ENCODE results near the gene ZFHX3. TPM values are rescaled to one million over a fixed set of nuclear protein-coding genes. Genes with fewer than 3 reads are reported as not detected.
"Not testable (repeated sequence)": the region's sequence is repeated elsewhere in the genome, so short reads cannot be mapped to it uniquely, and the experiment has no call there.

Gene ZFHX3
- total RNA-seq, 1 donor: 2.6 TPM

DNA sequence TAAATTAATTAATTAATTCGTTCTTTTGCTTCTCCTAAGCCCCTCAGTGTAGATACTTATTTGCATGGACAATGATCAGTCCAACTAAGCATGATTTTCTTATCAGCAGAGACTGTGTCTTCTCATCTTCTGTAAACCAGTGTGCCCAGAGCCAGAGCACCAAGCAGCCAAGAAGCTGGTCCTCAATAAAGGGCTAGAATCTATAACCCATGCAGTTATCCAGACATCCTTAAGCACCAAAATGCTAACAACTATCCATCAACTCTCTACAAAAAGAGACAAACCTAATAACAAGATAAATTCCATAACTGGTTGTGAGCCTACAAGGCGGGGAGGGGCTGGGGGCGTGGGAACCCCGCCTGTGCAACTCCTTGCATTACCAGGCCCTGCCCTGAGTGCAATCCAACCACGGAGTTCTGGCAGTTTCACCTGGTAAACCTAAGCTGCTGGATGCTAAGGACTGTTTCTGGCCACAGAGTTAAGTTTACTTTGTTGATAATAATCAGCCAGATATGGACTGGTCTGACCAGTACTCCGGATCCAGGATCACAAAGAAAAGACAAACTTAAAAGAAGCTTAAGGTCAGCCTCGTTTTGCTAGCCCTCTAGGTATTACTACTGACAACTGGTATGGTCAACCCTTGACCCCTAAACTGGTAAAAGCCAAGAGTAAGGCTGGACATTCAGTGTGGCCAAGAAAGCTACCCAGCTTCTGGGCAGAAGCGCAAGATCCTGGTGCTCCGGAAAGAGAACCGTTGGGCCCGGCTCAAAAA, 51.5 kb downstream of the ZFHX3 start:
- no peaks in the 10 kb centered on the region for H3K27me3 ChIP-seq (ENCODE audit: insufficient read depth, low read length)
- H3K9me3 ChIP-seq (ENCODE audit: low read depth, low read length): no peaks in the 10 kb centered on the region
- H3K4me1 ChIP-seq (ENCODE audit: insufficient read depth, low read length): peaks cover 44% of the 10 kb centered on the region
- H3K4me3 ChIP-seq (ENCODE audit: low read length): no peak overlapping the region

DNA sequence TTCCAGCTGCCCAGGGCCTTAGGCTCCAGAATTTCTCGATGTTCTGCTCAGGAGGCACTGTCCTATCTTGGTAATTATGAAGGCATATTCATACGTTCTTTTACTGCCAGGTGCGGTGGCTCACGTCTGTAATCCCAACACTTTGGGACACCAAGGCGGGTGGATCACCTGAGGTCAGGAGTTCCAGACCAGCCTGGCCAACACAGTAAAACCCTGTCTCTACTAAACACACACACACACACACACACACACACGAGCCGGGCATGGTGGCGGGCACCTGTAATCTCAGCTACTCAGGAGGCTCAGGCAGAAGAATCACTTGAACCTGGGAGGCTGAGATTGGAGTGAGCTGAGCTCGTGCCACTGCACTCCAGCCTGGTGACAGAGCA, 52.1 kb downstream of the ZFHX3 start:
- H3K4me3 ChIP-seq (ENCODE audit: low read length); H3K9me3 ChIP-seq (ENCODE audit: low read depth, low read length); H3K27me3 ChIP-seq (ENCODE audit: insufficient read depth, low read length): not testable (repeated sequence)
- H3K4me1 ChIP-seq (ENCODE audit: insufficient read depth, low read length): peaks cover 44% of the 10 kb centered on the region

DNA sequence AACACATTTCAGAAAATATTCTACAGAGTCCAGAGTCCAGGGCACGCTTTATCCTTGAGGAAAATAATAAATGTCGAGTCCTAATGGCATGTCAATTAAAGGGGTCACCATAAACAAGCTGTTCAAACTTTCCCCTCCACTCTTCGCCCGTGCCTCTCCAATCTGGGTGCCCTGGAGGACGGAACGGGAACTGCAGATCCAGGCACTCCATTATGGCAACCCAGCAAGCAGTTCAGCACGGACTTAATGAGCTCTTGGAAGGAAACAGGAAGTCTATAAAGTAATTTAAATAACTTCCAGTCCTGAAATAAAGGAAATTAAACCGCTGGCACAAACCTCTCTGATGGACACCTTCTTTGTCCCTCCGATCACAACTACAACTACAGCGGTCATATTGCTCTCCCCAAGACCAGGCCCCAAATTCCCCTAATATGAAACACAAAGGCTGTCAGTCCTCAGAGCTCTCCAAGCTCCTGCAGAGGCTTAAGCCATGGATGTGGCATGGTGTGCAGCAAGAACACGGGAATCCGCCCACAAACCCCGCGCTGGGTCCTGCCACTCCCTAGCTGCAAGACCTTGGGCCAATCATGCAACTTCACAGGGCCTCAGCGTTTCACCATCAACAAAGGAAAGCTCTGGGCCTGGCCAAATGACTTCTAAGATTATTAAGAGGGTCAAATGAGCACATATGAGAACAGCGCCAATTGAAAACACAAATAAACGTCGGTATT, 52.6 kb downstream of the ZFHX3 start:
- no peaks in the 10 kb centered on the region for H3K27me3 ChIP-seq (ENCODE audit: insufficient read depth, low read length)
- H3K4me1 ChIP-seq (ENCODE audit: insufficient read depth, low read length): peaks cover 44% of the 10 kb centered on the region
- no peak overlapping the region for H3K4me3 ChIP-seq (ENCODE audit: low read length)
- H3K9me3 ChIP-seq (ENCODE audit: low read depth, low read length): no peaks in the 10 kb centered on the region

DNA sequence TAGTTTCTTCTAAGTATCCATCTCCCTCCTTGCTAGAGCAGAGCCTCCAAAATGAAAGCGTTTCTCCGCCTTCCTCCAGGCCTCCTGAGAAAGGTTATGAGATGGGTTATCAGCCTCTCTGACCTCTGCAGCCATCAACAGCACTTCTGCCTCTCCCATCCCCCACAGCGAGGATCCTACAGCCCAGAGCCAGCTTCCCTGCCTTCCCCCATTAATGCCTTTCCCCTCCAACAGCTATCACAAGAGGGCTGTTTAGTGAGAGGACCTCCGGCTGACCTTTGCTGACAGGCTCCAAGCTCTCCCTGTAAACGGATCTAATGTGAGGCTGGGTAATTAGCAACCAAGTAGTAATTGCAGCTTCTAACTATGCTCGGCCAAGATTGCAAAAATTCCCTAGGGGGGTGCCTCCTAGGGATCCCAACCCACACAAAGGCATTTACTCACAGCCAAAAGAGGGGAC, 55.8 kb downstream of the ZFHX3 start:
- H3K27me3 ChIP-seq (ENCODE audit: insufficient read depth, low read length): no peaks in the 10 kb centered on the region
- H3K4me1 ChIP-seq (ENCODE audit: insufficient read depth, low read length): peaks cover 39% of the 10 kb centered on the region
- H3K9me3 ChIP-seq (ENCODE audit: low read depth, low read length): no peaks in the 10 kb centered on the region

DNA sequence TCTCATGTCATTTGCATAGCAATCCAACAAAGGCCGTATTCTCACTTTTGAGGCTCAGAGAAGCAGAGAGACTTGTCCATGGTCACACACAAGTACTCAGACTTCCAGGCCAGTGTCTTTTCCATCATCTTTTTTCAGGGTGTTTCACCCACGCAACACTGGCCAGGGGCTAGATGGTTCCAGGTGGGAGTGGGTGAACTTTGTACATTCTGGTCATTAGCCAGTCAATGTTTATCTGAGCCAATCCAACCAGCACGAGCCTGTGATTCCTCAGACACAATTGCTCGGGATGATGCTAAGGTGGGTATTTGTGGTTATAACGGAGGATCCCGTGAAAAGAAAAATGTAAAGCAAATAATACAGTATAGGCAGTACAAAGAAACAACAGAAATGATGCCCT, 56.3 kb downstream of the ZFHX3 start:
- Histone ChIP-seq H3K4me1 (ENCODE audit: insufficient read depth, low read length) (peaks cover 34% of the 10 kb centered on the region), H3K27me3 (ENCODE audit: insufficient read depth, low read length) (no peaks in the 10 kb centered on the region), H3K9me3 (ENCODE audit: low read depth, low read length) (no peaks in the 10 kb centered on the region), H3K4me3 (ENCODE audit: low read length) (no peak overlapping the region)

More for the DNA sequence above, 55.8 kb downstream of the ZFHX3 start:
- H3K4me3 ChIP-seq (ENCODE audit: low read length): no peak overlapping the region

DNA sequence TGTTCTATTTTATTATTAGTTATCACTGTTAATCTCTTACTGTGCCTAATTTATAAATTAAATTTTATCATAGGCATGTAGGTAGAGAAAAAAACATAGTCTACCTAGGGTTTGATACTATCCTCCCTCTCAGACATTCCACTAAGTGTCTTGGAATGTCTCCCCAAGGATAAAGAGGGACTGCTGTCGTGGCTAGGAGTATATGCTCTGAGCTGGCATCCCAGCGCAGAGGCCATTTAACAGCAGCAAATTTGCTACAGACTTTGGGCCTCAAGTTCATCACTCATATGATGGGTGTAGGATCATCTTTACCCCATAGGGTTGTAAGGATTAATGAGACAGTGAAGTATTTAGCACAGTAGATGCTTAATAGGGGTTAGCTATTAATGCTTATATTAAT, 56.7 kb downstream of the ZFHX3 start:
- Histone ChIP-seq H3K4me1 (ENCODE audit: insufficient read depth, low read length) (peaks cover 30% of the 10 kb centered on the region), H3K9me3 (ENCODE audit: low read depth, low read length) (no peaks in the 10 kb centered on the region), H3K4me3 (ENCODE audit: low read length) (no peak overlapping the region), H3K27me3 (ENCODE audit: insufficient read depth, low read length) (no peaks in the 10 kb centered on the region)

DNA sequence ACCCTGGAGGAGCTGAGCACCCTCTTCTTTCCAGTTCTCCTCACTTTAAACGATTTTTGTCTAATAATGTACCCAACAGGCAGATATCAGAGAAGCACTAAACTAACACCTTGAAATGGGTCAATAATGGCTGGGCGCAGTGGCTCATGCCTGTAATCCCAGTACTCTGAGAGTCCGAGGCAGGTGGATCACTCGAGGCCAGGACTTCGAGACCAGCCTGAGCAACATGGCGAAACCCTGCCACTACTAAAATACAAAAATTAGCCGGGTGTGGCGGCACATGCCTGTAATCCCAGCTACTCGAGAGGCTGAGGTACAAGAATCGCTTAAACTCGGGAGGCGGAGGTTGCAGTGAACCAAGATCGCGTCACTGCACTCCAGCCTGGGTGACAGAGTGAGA, 57.4 kb downstream of the ZFHX3 start:
- peaks cover 23% of the 10 kb centered on the region for H3K4me1 ChIP-seq (ENCODE audit: insufficient read depth, low read length)
- no peaks in the 10 kb centered on the region for H3K27me3 ChIP-seq (ENCODE audit: insufficient read depth, low read length)
- no peaks in the 10 kb centered on the region for H3K9me3 ChIP-seq (ENCODE audit: low read depth, low read length)
- no peak overlapping the region for H3K4me3 ChIP-seq (ENCODE audit: low read length)

DNA sequence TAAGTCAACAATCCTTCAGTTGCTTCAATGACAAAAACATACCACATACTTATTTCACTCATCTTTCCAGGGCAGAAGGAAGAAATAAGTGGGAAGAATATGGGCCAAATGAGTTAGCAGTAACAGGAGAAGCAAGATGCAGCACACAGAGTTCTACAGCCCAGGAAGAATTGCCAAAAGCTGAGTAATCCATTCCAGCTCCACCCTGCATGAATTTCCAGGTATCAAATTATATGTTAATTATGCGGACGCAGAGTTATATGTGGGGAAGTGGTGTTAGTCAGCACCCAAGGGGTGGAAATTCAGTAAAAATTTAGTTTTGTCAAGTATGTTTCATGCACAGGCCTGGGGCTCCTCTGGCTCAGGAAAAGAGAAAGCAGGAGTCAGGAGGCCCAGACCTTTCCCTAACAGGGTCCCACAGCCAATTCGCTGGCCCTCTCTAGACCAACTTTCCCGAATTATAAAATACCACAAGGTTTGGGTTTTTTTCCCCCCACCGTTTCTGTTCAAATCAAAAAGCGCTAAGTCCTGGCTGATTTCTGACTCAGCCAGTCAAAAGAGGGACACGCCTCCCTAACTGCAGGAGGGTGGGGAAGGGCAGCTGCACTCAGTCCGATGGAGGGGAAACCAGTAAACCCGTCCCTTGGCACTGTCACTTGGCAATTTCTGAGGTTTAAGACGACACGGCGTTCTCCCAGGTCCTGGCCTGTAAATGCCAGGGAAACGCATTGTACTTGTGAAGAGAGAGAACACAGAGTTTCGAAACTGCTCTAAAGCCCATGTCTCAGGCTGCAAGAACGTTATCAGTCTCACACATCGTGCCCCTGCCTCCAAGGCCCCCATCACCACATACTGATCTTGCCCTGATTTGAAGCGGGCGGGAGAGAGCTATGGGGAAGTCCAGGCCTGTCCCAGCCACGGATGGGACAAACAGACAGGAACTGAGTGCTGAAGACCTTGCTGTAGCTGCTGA, 58.1 kb downstream of the ZFHX3 start:
- H3K4me3 ChIP-seq (ENCODE audit: low read length): no peak overlapping the region
- H3K4me1 ChIP-seq (ENCODE audit: insufficient read depth, low read length): peaks cover 17% of the 10 kb centered on the region
- H3K9me3 ChIP-seq (ENCODE audit: low read depth, low read length): no peaks in the 10 kb centered on the region
- no peaks in the 10 kb centered on the region for H3K27me3 ChIP-seq (ENCODE audit: insufficient read depth, low read length)

DNA sequence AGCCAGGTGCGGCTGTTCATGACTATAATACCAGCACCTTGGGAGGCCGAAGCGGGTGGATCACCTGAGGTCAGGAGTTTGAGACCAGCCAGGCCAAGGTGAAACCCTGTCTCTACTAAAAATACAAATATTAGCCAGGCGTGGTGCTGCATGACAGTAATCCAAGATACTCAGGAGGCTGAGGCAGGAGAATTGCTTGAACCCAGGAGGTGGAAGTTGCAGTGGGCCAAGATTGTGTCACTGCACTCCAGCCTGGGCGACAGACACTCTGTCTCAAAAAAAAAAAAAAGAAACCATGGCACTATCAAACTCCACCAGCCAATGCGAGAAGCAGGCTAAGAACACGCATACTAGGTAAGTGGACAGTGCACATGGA, 58.7 kb downstream of the ZFHX3 start:
- not testable (repeated sequence) for H3K9me3 ChIP-seq (ENCODE audit: low read depth, low read length); H3K4me3 ChIP-seq (ENCODE audit: low read length); H3K27me3 ChIP-seq (ENCODE audit: insufficient read depth, low read length)
- peaks cover 17% of the 10 kb centered on the region for H3K4me1 ChIP-seq (ENCODE audit: insufficient read depth, low read length)

DNA sequence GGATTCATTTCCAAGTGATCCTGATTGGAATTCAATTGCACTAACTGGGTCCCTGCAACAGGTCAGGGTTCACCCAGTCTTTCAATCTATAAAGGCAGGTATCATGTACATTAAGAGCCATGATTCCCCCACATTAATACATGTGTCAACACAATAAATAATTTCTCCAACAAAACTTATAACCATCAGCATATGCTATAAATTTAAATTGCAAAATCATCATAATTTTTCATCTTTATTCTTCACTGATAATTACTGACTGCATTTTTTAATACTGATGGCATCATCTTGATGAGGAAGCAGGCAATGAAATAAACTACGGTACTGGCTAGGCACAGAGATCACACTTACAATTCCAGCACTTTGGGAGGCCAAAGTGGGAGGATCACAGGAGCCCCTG, 59.4 kb downstream of the ZFHX3 start:
- Histone ChIP-seq H3K27me3 (ENCODE audit: insufficient read depth, low read length) (no peaks in the 10 kb centered on the region), H3K4me3 (ENCODE audit: low read length) (no peak overlapping the region), H3K9me3 (ENCODE audit: low read depth, low read length) (no peaks in the 10 kb centered on the region), H3K4me1 (ENCODE audit: insufficient read depth, low read length) (peaks cover 17% of the 10 kb centered on the region)

DNA sequence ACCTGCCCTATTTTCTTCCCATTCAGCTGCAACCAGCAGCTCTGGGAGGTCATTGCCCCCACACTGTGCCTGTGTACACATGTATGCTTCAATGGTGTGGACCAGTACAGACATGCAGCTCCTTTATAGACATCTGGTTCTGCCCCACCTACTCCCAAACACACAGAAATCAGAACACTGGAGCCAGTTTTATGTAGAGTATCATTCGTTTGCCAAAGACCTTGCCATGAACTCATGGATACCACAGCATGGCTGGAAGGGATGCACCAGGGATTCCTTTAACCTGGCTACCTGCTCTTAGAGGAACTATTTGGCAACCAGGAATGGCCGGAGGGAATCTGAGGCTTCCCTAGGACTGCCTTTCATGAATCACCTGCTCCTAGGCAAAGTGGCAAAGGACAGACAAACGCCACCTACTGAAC, 60.4 kb downstream of the ZFHX3 start:
- no peak overlapping the region for H3K4me3 ChIP-seq (ENCODE audit: low read length)

DNA sequence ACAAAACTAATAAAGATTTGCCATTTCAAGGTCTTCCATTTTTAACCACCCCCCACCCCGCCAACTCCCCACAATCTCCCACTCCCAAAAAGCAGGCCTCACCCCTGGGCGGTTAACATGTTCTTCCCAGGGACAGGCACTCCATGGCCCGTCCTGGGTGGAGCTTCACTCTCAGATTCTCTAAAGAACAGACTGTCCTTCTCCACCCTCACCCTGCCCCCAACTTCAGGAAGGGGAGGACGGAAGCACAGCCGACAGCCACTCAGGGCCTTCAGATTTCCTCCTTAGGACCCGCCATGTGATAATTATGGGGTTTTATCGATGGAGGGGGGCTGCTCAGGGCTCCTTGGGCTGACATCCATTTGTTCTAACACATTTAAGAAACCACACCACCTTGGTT, 61.9 kb downstream of the ZFHX3 start:
- Histone ChIP-seq H3K9me3 (ENCODE audit: low read depth, low read length) (no peaks in the 10 kb centered on the region), H3K4me1 (ENCODE audit: insufficient read depth, low read length) (peaks cover 17% of the 10 kb centered on the region), H3K27me3 (ENCODE audit: insufficient read depth, low read length) (no peaks in the 10 kb centered on the region), H3K4me3 (ENCODE audit: low read length) (no peak overlapping the region)

More for the DNA sequence above, 60.4 kb downstream of the ZFHX3 start:
- peaks cover 17% of the 10 kb centered on the region for H3K4me1 ChIP-seq (ENCODE audit: insufficient read depth, low read length)
- H3K27me3 ChIP-seq (ENCODE audit: insufficient read depth, low read length): no peaks in the 10 kb centered on the region
- no peaks in the 10 kb centered on the region for H3K9me3 ChIP-seq (ENCODE audit: low read depth, low read length)

DNA sequence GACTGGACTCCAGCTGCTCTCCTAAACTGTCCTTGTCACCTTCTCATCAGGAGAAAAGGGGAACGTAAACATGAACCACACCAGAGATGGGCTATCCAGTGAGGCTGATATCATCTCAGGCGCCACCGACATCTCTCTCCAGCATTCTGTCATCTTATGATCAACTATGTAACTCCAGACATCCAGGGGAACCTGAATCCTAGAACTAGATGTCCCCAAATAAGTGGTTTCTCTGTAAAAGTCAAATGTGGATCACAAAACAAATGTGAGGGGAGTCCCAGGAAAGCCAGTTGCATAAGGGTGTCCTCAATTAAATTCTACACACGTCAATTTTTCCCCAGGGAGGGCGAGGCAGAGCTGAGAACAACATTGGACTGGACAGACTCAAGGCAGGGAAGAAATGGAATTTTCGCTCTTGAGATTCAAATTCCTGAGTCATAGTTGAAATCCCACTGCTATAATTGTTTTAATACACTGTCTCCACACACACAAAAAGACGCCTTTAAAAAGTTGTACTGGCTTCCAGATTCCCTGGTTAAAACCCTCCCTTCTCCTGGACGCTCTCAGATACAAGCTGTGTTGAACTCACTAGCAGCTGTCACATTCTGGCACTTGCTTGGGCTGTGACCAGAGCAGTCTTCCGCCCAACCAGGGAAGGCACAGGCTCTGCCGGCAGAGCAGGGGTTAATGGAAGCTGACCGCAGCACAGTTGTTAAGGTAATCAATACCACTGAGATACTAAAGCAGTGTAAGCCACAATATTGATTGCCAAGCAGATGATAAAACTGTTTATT, 62.6 kb downstream of the ZFHX3 start:
- no peak overlapping the region for H3K4me3 ChIP-seq (ENCODE audit: low read length)
- peaks cover 12% of the 10 kb centered on the region for H3K4me1 ChIP-seq (ENCODE audit: insufficient read depth, low read length)
- no peaks in the 10 kb centered on the region for H3K27me3 ChIP-seq (ENCODE audit: insufficient read depth, low read length)
- H3K9me3 ChIP-seq (ENCODE audit: low read depth, low read length): no peaks in the 10 kb centered on the region

DNA sequence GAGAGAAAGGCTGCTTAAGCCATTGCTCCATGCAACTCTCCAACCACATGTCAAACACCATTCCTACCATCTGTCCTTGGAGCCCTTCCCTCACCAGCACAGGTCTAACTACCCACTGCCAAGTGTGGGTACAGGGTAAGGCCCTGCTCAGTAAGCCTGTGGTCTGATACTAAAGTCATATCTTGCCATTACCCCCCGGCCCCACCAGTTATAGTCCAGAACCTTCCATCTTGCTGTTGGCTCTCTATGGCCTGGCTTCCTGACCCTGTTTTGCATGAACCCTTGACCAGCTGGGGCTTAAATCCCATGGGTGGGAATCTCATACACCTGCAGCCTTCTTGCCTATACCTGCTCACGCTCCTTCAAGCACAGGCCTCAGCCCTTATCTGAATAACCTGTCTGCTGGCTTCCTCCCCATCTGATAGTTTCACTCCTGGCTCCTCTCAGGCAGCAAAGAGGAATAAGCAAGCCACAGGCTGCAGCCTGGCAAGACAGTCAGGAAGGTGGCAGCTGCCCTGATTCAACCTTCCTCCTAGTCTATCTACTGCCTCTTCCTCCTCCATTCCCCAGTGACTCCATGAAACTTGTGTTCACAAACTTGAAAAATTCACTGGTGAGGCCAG, 64.1 kb downstream of the ZFHX3 start:
- peaks cover under 1% of the 10 kb centered on the region for H3K4me1 ChIP-seq (ENCODE audit: insufficient read depth, low read length)
- H3K4me3 ChIP-seq (ENCODE audit: low read length): no peak overlapping the region
- no peaks in the 10 kb centered on the region for H3K27me3 ChIP-seq (ENCODE audit: insufficient read depth, low read length)
- H3K9me3 ChIP-seq (ENCODE audit: low read depth, low read length): no peaks in the 10 kb centered on the region
